HepG2 (cell line): ENCODE results near the gene SYCE1. TPM values are rescaled to one million over a fixed set of nuclear protein-coding genes. Genes with fewer than 3 reads are reported as not detected.

Source experiments
- FOXP1 ChIP-seq, 2 experiments: fragments of 450-650 bp in 1 of 2; IDR thresholded peaks; 2 replicates each; pipeline ENCODE4 v1.6.1; 2017 to 2018; ENCODE audit warnings: antibody characterized with exemption in 1 of 2
- HOXA5 ChIP-seq: sonication (generic); formaldehyde crosslinking; IDR thresholded peaks from 2 replicates; pipeline ENCODE4 v1.4.0; 2020; ENCODE audit warnings: missing genetic modification reagents
- KAT8 ChIP-seq: IDR thresholded peaks from 2 replicates; pipeline ENCODE4 v1.6.1; 2016; ENCODE audit warnings: missing genetic modification reagents, missing compliant biosample characterization
- MYNN ChIP-seq: sonication (generic); formaldehyde crosslinking; IDR thresholded peaks from 2 replicates; pipeline ENCODE4 v1.4.0; 2020; ENCODE audit warnings: mild to moderate bottlenecking, low read depth, missing genetic modification reagents
- NFIC ChIP-seq: IDR thresholded peaks from 2 replicates; pipeline ENCODE4 v1.6.1; 2012; ENCODE audit warnings: mild to moderate bottlenecking, low read length, inconsistent platforms
- NFKBIZ ChIP-seq: IDR thresholded peaks from 2 replicates; pipeline ENCODE4 v1.6.1; 2018; ENCODE audit warnings: missing genetic modification reagents, missing compliant biosample characterization
- SKI ChIP-seq: fragments of 450-650 bp; IDR thresholded peaks from one replicate; pipeline ENCODE4 v1.6.1; 2018; ENCODE audit warnings: mild to moderate bottlenecking; ENCODE audit not compliant: partially characterized antibody
- SRSF4 ChIP-seq: fragments of 200-400 bp; formaldehyde crosslinking; IDR thresholded peaks from one replicate; pipeline ENCODE4 v1.6.1; 2018; ENCODE audit warnings: mild to moderate bottlenecking, low read depth, low read length, moderate library complexity; ENCODE audit not compliant: poor library complexity, severe bottlenecking
- XRCC5 ChIP-seq: fragments of 200-400 bp; formaldehyde crosslinking; optimal IDR thresholded peaks from 2 replicates; pipeline ENCODE3; 2017; ENCODE audit warnings: mild to moderate bottlenecking, low read length
- ZMYM4 ChIP-seq: sonication (generic); formaldehyde crosslinking; IDR thresholded peaks from 2 replicates; pipeline ENCODE4 v1.8.1; 2023; ENCODE audit warnings: mild to moderate bottlenecking, missing genetic modification reagents
- ZNF205 ChIP-seq: IDR thresholded peaks from 2 replicates; pipeline ENCODE4 v1.6.1; 2018; ENCODE audit warnings: missing biosample characterization, missing genetic modification reagents
- ZNF557 ChIP-seq: sonication (generic); formaldehyde crosslinking; IDR thresholded peaks from 2 replicates; pipeline ENCODE4 v1.4.0; 2020; ENCODE audit warnings: missing genetic modification reagents
- ZNF747 ChIP-seq: sonication (generic); formaldehyde crosslinking; IDR thresholded peaks from 2 replicates; pipeline ENCODE4 v1.8.1; 2023; ENCODE audit warnings: missing genetic modification reagents, mild to moderate bottlenecking, borderline replicate concordance
- ZNF772 ChIP-seq: sonication (generic); formaldehyde crosslinking; IDR thresholded peaks from 2 replicates; pipeline ENCODE4 v1.5.0; 2020; ENCODE audit warnings: mild to moderate bottlenecking, missing genetic modification reagents
- ZNF775 ChIP-seq: sonication (generic); formaldehyde crosslinking; IDR thresholded peaks from 2 replicates; pipeline ENCODE4 v1.4.0; 2020; ENCODE audit warnings: missing genetic modification reagents, mild to moderate bottlenecking, moderate library complexity, borderline replicate concordance
- polyA plus RNA-seq, 8 experiments: library from polyadenylated mRNA; depleted of rRNA in 3 of 8; stranded (reverse) in 7 of 8; unstranded in 1 of 8; fragments of >200 nt; fragmentation: Illumina TruSeq in 4 of 8; extraction: Trizol in 4 of 8; gene quantifications; 2 replicates each; pipeline versions ENCODE4 v1.2.1 to v1.2.3, GENCODE V29; 2011 to 2016; ENCODE audit warnings: low read depth in 4 of 8, missing spikeins in 1 of 8, mixed read lengths in 1 of 8; ENCODE audit not compliant: insufficient read depth in 1 of 8
- total RNA-seq, 5 experiments: library from RNA; depleted of rRNA; stranded (reverse); fragments of >200 nt; fragmentation: Illumina TruSeq; extraction: Trizol; gene quantifications; 2 replicates each; pipeline ENCODE4 v1.2.3, GENCODE V29; 2016; ENCODE audit warnings: low read depth in 1 of 5
- TF ChIP-seq, protein P1 (sequence below): IDR thresholded peaks from 2 replicates; pipeline ENCODE4 v1.6.1; 2016; ENCODE audit warnings: low read depth
- TF ChIP-seq, protein P2 (sequence below): sonication (generic); formaldehyde crosslinking; IDR thresholded peaks from 2 replicates; pipeline ENCODE4 v1.8.1; 2022; ENCODE audit warnings: low read depth, mild to moderate bottlenecking, missing genetic modification reagents
- TF ChIP-seq, protein P3 (sequence below): sonication (generic); formaldehyde crosslinking; IDR thresholded peaks from 2 replicates; pipeline ENCODE4 v1.8.0; 2023; ENCODE audit warnings: mild to moderate bottlenecking, missing genetic modification reagents
- TF ChIP-seq, protein P4 (sequence below): sonication (generic); formaldehyde crosslinking; IDR thresholded peaks from 2 replicates; pipeline ENCODE4 v1.4.0; 2020; ENCODE audit warnings: missing genetic modification reagents, borderline replicate concordance
- TF ChIP-seq, protein P5 (sequence below): sonication (generic); formaldehyde crosslinking; IDR thresholded peaks from 2 replicates; pipeline ENCODE4 v1.8.0; 2022; ENCODE audit warnings: missing genetic modification reagents, mild to moderate bottlenecking, borderline replicate concordance
- TF ChIP-seq, protein P6 (sequence below): sonication (generic); formaldehyde crosslinking; IDR thresholded peaks from 2 replicates; pipeline ENCODE4 v1.4.0; 2020; ENCODE audit warnings: missing genetic modification reagents

Gene SYCE1
- total and polyA plus RNA-seq, 2 of the 13 experiments (the other 11 are each of a cell fraction or from before 2014, with no cell fraction given) = not detected

DNA sequence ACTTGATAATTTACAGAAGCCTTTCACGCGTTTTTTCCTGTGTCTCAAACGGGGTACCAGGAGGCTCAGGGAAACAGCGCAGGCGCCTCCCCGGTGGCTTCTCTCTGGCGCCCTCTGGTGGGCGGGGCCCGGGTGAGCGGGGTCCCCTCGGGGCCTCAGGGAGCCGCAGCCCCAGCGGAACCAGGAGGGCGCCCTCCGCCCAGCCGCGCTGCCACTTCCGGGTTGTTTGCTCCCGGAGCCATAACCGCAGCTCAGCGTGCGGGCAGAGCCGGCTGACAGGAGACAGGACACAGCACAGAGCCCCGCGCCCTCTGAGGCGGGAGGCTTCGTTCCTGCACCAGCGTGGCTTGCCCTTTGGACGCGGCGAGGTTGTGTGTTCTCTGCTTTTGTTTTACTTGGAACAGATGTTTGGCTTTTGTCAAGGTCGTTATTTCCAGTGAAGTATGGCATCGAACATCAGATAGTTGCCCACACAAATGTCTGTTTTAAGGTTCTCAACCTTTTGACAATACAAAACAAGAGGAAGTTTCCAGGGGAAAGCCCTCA is 45.1 kb downstream of the SYCE1 start (continued):
- TF ChIP-seq SRSF4 = no peak
- TF ChIP-seq, protein P1, sequence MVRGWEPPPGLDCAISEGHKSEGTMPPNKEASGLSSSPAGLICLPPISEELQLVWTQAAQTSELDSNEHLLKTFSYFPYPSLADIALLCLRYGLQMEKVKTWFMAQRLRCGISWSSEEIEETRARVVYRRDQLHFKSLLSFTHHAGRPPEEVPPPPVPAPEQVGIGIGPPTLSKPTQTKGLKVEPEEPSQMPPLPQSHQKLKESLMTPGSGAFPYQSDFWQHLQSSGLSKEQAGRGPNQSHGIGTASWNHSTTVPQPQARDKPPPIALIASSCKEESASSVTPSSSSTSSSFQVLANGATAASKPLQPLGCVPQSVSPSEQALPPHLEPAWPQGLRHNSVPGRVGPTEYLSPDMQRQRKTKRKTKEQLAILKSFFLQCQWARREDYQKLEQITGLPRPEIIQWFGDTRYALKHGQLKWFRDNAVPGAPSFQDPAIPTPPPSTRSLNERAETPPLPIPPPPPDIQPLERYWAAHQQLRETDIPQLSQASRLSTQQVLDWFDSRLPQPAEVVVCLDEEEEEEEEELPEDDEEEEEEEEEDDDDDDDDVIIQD = peak; percentile 45; the same call in 1 of the 2 replicates
- TF ChIP-seq, protein P2, sequence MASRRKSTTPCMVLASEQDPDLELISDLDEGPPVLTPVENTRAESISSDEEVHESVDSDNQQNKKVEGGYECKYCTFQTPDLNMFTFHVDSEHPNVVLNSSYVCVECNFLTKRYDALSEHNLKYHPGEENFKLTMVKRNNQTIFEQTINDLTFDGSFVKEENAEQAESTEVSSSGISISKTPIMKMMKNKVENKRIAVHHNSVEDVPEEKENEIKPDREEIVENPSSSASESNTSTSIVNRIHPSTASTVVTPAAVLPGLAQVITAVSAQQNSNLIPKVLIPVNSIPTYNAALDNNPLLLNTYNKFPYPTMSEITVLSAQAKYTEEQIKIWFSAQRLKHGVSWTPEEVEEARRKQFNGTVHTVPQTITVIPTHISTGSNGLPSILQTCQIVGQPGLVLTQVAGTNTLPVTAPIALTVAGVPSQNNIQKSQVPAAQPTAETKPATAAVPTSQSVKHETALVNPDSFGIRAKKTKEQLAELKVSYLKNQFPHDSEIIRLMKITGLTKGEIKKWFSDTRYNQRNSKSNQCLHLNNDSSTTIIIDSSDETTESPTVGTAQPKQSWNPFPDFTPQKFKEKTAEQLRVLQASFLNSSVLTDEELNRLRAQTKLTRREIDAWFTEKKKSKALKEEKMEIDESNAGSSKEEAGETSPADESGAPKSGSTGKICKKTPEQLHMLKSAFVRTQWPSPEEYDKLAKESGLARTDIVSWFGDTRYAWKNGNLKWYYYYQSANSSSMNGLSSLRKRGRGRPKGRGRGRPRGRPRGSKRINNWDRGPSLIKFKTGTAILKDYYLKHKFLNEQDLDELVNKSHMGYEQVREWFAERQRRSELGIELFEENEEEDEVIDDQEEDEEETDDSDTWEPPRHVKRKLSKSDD (CRISPR knock-in tag) = no peak
- TF ChIP-seq HOXA5 (CRISPR knock-in tag) = peak; percentile 66; the same call in 1 of the 2 replicates
- 0 out of 2 replicates have a peak, but pooled peaks have one; percentile 32 for TF ChIP-seq ZNF205 (CRISPR knock-in tag)
- TF ChIP-seq ZMYM4 (CRISPR knock-in tag) = peak; percentile 91
- TF ChIP-seq, protein P3, sequence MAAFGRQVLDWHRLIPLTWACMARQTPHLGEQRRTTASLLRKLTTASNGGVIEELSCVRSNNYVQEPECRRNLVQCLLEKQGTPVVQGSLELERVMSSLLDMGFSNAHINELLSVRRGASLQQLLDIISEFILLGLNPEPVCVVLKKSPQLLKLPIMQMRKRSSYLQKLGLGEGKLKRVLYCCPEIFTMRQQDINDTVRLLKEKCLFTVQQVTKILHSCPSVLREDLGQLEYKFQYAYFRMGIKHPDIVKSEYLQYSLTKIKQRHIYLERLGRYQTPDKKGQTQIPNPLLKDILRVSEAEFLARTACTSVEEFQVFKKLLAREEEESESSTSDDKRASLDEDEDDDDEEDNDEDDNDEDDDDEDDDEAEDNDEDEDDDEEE = no peak
- TF ChIP-seq, protein P4, sequence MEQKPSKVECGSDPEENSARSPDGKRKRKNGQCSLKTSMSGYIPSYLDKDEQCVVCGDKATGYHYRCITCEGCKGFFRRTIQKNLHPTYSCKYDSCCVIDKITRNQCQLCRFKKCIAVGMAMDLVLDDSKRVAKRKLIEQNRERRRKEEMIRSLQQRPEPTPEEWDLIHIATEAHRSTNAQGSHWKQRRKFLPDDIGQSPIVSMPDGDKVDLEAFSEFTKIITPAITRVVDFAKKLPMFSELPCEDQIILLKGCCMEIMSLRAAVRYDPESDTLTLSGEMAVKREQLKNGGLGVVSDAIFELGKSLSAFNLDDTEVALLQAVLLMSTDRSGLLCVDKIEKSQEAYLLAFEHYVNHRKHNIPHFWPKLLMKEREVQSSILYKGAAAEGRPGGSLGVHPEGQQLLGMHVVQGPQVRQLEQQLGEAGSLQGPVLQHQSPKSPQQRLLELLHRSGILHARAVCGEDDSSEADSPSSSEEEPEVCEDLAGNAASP (CRISPR knock-in tag) = peak; percentile 70
- peak; percentile 90 for TF ChIP-seq XRCC5
- TF ChIP-seq ZNF772 = peak; percentile 71; the same call in 1 of the 2 replicates
- TF ChIP-seq ZNF557 (CRISPR knock-in tag) = no peak
- TF ChIP-seq MYNN (CRISPR knock-in tag) = no peak
- no peak for TF ChIP-seq NFKBIZ (CRISPR knock-in tag)
- 0 out of 2 replicates have a peak, but pooled peaks have one; percentile 45 for TF ChIP-seq ZNF747 (CRISPR knock-in tag)
- TF ChIP-seq KAT8 = peak; percentile 85
- TF ChIP-seq SKI = no peak
- TF ChIP-seq NFIC = no peak
- no peak for TF ChIP-seq ZNF775 (CRISPR knock-in tag)
- TF ChIP-seq, protein P5, sequence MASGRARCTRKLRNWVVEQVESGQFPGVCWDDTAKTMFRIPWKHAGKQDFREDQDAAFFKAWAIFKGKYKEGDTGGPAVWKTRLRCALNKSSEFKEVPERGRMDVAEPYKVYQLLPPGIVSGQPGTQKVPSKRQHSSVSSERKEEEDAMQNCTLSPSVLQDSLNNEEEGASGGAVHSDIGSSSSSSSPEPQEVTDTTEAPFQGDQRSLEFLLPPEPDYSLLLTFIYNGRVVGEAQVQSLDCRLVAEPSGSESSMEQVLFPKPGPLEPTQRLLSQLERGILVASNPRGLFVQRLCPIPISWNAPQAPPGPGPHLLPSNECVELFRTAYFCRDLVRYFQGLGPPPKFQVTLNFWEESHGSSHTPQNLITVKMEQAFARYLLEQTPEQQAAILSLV (CRISPR knock-in tag) = no peak
- TF ChIP-seq, protein P6, sequence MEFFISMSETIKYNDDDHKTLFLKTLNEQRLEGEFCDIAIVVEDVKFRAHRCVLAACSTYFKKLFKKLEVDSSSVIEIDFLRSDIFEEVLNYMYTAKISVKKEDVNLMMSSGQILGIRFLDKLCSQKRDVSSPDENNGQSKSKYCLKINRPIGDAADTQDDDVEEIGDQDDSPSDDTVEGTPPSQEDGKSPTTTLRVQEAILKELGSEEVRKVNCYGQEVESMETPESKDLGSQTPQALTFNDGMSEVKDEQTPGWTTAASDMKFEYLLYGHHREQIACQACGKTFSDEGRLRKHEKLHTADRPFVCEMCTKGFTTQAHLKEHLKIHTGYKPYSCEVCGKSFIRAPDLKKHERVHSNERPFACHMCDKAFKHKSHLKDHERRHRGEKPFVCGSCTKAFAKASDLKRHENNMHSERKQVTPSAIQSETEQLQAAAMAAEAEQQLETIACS (CRISPR knock-in tag) = 0 out of 2 replicates have a peak, but pooled peaks have one; percentile 23
- TF ChIP-seq FOXP1 (IDR thresholded peaks at IDR 0.05) = no peak
- TF ChIP-seq FOXP1 (CRISPR knock-in tag; IDR thresholded peaks at IDR 0.05) = 0 out of 2 replicates have a peak, but pooled peaks have one; percentile 25
